ENCODE results near the gene EIF4E2. TPM values are rescaled to one million over a fixed set of nuclear protein-coding genes. Genes with fewer than 3 reads are reported as not detected.

The EIF4E2 gene
- total RNA-seq, 2 donors from 2014 or later, result 99.5 to 109 TPM

- Histone ChIP-seq H3K4me3 (no peak overlapping the region), H3K9ac (ENCODE audit: low read depth in 2 of 2, low read length in 2 of 2) (peak overlapping the region in 1 of 2 donors; percentile 56), H3K9me3 (no peaks in the 10 kb centered on the region), H3K27ac (peak overlapping the region; percentile 74), H3K27me3 (no peaks in the 10 kb centered on the region), H3K4me1 (peaks cover 14% of the 10 kb centered on the region), H3K36me3 (peaks cover 7% of the 10 kb centered on the region)
- TF ChIP-seq CTCF (IDR thresholded peaks at IDR 0.05), result no peak
- peak; percentile 52 for DNase-seq
- intact Hi-C loops (cut with DNase I), result no loop called here
Measured at GRCh38 chr2:232573771-232574435, 23.4 kb downstream of the EIF4E2 start.

- peaks cover 2% of the 10 kb centered on the region for H3K36me3 ChIP-seq
- H3K27ac ChIP-seq, result peak overlapping the region; percentile 74
- H3K4me1 ChIP-seq, result peaks cover 14% of the 10 kb centered on the region
- H3K9ac ChIP-seq (ENCODE audit: low read depth in 2 of 2, low read length in 2 of 2), result peak overlapping the region in 1 of 2 donors; percentile 56
- no peaks in the 10 kb centered on the region for H3K27me3 ChIP-seq
- no peak for TF ChIP-seq CTCF (IDR thresholded peaks at IDR 0.05)
- H3K9me3 ChIP-seq, result no peaks in the 10 kb centered on the region
- intact Hi-C loops (cut with DNase I), result no loop called here
- H3K4me3 ChIP-seq, result peak overlapping the region; percentile 10
- DNase-seq, result no peak
Measured at GRCh38 chr2:232574674-232575403, 24.4 kb downstream of the EIF4E2 start.

GRCh38 chr2:232575404-232575746 lies 24.9 kb downstream of the EIF4E2 start:
- no peaks in the 10 kb centered on the region for H3K36me3 ChIP-seq
- no peak overlapping the region for H3K9ac ChIP-seq (ENCODE audit: low read depth in 2 of 2, low read length in 2 of 2)
- no peak overlapping the region for H3K27ac ChIP-seq
- DNase-seq, result no peak
- H3K4me3 ChIP-seq, result no peak overlapping the region
- no peaks in the 10 kb centered on the region for H3K27me3 ChIP-seq
- no peak for TF ChIP-seq CTCF (IDR thresholded peaks at IDR 0.05)
- no peaks in the 10 kb centered on the region for H3K9me3 ChIP-seq
- intact Hi-C loops (cut with DNase I), result no loop called here
- H3K4me1 ChIP-seq, result peaks cover 14% of the 10 kb centered on the region

DNA sequence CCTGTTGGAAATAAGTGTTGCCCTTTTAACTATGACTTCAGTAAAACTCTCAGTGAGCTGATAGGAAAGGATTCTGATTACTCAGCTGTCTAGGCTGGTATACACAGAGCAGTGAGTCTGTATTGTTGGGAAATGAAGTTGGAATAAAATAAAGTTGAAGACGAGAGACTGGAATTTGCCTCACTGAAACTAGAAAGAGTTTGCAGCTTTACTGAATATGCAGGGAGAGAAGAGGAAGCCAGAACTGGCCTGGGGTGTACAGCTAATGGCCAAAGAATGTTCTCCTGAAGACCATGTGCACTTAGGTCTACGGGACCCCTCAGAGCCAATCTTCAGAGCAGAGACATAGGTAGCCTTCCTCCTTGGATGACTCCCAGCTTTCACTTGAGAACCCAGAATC lies 26.5 kb downstream of the EIF4E2 start:
- H3K9ac ChIP-seq (ENCODE audit: low read depth in 2 of 2, low read length in 2 of 2), result no peak overlapping the region
- DNase-seq, result no peak
- peaks cover 3% of the 10 kb centered on the region for H3K4me1 ChIP-seq
- no peak overlapping the region for H3K4me3 ChIP-seq
- H3K36me3 ChIP-seq, result no peaks in the 10 kb centered on the region
- no peaks in the 10 kb centered on the region for H3K27me3 ChIP-seq
- no peaks in the 10 kb centered on the region for H3K9me3 ChIP-seq
- no peak overlapping the region for H3K27ac ChIP-seq
- TF ChIP-seq CTCF (IDR thresholded peaks at IDR 0.05), result no peak
- intact Hi-C loops (cut with DNase I), result no loop called here

DNA sequence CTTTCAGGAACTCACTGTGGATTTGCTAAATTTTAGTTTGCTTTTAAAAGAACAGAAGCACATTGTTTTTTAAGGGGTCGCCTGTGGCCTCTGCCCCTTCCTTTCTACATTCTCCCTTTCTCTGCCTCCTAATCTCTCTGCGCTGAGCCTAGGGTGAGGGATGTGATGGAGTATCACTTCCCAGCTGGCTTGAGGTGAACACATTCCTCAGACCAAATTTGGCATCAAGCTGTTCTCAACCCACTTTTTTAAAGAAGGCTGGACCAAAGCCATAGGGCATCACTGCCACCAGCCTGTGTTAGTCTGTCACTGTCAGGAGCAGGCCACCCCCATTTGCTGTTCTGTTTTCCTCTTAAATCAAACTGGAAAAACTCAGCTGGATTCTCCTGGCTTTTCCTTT lies 27.4 kb downstream of the EIF4E2 start:
- Histone ChIP-seq H3K9ac (ENCODE audit: low read depth in 2 of 2, low read length in 2 of 2) (no peak overlapping the region), H3K9me3 (no peaks in the 10 kb centered on the region), H3K4me1 (no peaks in the 10 kb centered on the region), H3K27me3 (no peaks in the 10 kb centered on the region), H3K27ac (no peak overlapping the region), H3K4me3 (no peak overlapping the region), H3K36me3 (no peaks in the 10 kb centered on the region)
- no peak for DNase-seq
- intact Hi-C loops (cut with DNase I), result no loop called here
- TF ChIP-seq CTCF (IDR thresholded peaks at IDR 0.05), result no peak

All from colonic mucosa (tissue), 4 donors.